H1 (cell line): ENCODE data around the gene HLA-DQA1. TPM values are rescaled to one million over a fixed set of nuclear protein-coding genes. Genes with fewer than 3 reads are reported as not detected.

ENCODE experiments used
- CTCF ChIA-PET: fragments of 300-600 bp; sonication (Branson Sonifier 250); formaldehyde crosslinking; loops from one replicate; lab custom pipeline; 2021; ENCODE audit not compliant: partially characterized antibody; lab: Charles Lee
- POLR2A ChIA-PET: fragments of 300-600 bp; sonication (Branson Sonifier 250); formaldehyde crosslinking; loops from one replicate; lab custom pipeline; 2021; ENCODE audit warnings: inconsistent platforms; ENCODE audit not compliant: partially characterized antibody; lab: Charles Lee
- DNase-seq, 2 experiments: peaks; one replicate each; pipeline versions ENCODE4 v3.0.0 to v3.0.0-alpha.2; 2010 to 2022; ENCODE audit warnings: low spot score in 2 of 2, low read depth in 1 of 2, mixed read lengths in 1 of 2
- FAIRE-seq: peaks from 2 replicates; lab custom pipeline; 2011; peaks lifted over from hg19 to GRCh38; lab: Jason Lieb, UNC
- H2AFZ ChIP-seq: 2 replicates; pipeline ENCODE4 v1.8.1; 2012; ENCODE audit warnings: low read length, inconsistent platforms
- H2AK5ac ChIP-seq: 2 replicates; pipeline ENCODE4 v1.6.1; 2013; ENCODE audit warnings: low read depth, low read length
- H2BK120ac ChIP-seq: replicated peaks from 2 replicates; pipeline ENCODE3; 2013; ENCODE audit warnings: low read depth, low read length, inconsistent platforms
- H2BK12ac ChIP-seq: 2 replicates; pipeline ENCODE4 v1.6.1; 2013; ENCODE audit warnings: low read depth, low read length
- H2BK15ac ChIP-seq: 2 replicates; pipeline ENCODE4 v1.6.1; 2013; ENCODE audit warnings: low read length
- H2BK20ac ChIP-seq: 2 replicates; pipeline ENCODE4 v1.6.1; 2013; ENCODE audit warnings: low read length
- H2BK5ac ChIP-seq: 2 replicates; pipeline ENCODE4 v1.6.1; 2013; ENCODE audit warnings: low read depth, low read length
- H3K14ac ChIP-seq: 2 replicates; pipeline ENCODE4 v1.6.1; 2013; ENCODE audit warnings: inconsistent platforms; ENCODE audit not compliant: insufficient read length
- H3K18ac ChIP-seq: 2 replicates; pipeline ENCODE4 v1.6.1; 2013; ENCODE audit warnings: low read length; ENCODE audit errors: extremely low read depth
- H3K23ac ChIP-seq: 2 replicates; pipeline ENCODE4 v1.6.1; 2013; ENCODE audit warnings: inconsistent platforms; ENCODE audit not compliant: insufficient read length
- H3K23me2 ChIP-seq: 2 replicates; pipeline ENCODE4 v1.6.1; 2013; ENCODE audit warnings: low read depth, low read length
- H3K27ac ChIP-seq: 2 replicates; pipeline ENCODE4 v1.6.1; 2011; ENCODE audit warnings: low read depth, low read length, inconsistent platforms
- H3K27me3 ChIP-seq, 4 experiments: replicated peaks in 1 of 4; 1 replicate in 1 of 4; 2 replicates in 3 of 4; pipeline versions ENCODE4 v1.6.1 to v1.8.1; 2011 to 2013; ENCODE audit warnings: low read length in 3 of 4, mild to moderate bottlenecking in 3 of 4, inconsistent platforms in 2 of 4, mixed read lengths in 2 of 4, moderate library complexity in 1 of 4; ENCODE audit not compliant: control insufficient read depth in 3 of 4, insufficient read depth in 3 of 4; ENCODE audit errors: extremely low read depth in 1 of 4
- H3K36me3 ChIP-seq, 4 experiments: 2 replicates each; pipeline versions ENCODE4 v1.6.1 to v1.8.1; 2011 to 2013; ENCODE audit warnings: mild to moderate bottlenecking in 4 of 4, low read length in 3 of 4, moderate library complexity in 2 of 4, control low read depth in 1 of 4, inconsistent platforms in 1 of 4; ENCODE audit not compliant: insufficient read depth in 4 of 4, control insufficient read depth in 2 of 4
- H3K4ac ChIP-seq: replicated peaks from 2 replicates; pipeline ENCODE3; 2013; ENCODE audit warnings: low read length, low read depth, mixed read lengths, inconsistent platforms; ENCODE audit not compliant: insufficient read length
- H3K4me1 ChIP-seq, 4 experiments: replicated peaks in 1 of 4; 1 replicate in 1 of 4; 2 replicates in 3 of 4; pipeline versions ENCODE4 v1.6.1 to v1.8.1; 2011 to 2013; ENCODE audit warnings: low read length in 3 of 4, inconsistent platforms in 2 of 4, mixed read lengths in 1 of 4; ENCODE audit not compliant: insufficient read depth in 4 of 4, control insufficient read depth in 3 of 4
- H3K4me2 ChIP-seq, 2 experiments: 2 replicates each; pipeline versions ENCODE4 v1.6.1 to v1.8.1; 2011 to 2013; ENCODE audit warnings: low read depth in 2 of 2, low read length in 2 of 2, control low read depth in 1 of 2, inconsistent platforms in 1 of 2, mild to moderate bottlenecking in 1 of 2; ENCODE audit not compliant: insufficient read depth in 1 of 2
- H3K4me3 ChIP-seq, 4 experiments: fragments of 200-600, 300-600 bp in 1 of 4; sonication (generic), shearing (Covaris generic), sonication (Bioruptor Twin) in 1 of 4; 2 replicates each; pipeline versions ENCODE4 v1.5.1 to v1.8.1; 2011 to 2016; ENCODE audit warnings: low read length in 4 of 4, low read depth in 3 of 4, control low read depth in 2 of 4, inconsistent platforms in 2 of 4, mild to moderate bottlenecking in 2 of 4, mixed read lengths in 1 of 4, moderate library complexity in 1 of 4; ENCODE audit not compliant: insufficient read depth in 2 of 4; ENCODE audit errors: extremely low read depth in 1 of 4
- H3K56ac ChIP-seq: replicated peaks from 2 replicates; pipeline ENCODE3; 2013; ENCODE audit warnings: low read depth, mild to moderate bottlenecking, mixed read lengths, low read length, inconsistent platforms; ENCODE audit not compliant: insufficient read length
- H3K79me1 ChIP-seq: 2 replicates; pipeline ENCODE4 v1.6.1; 2013; ENCODE audit warnings: low read depth, low read length, control low read depth
- H3K79me2 ChIP-seq, 2 experiments: 2 replicates each; pipeline versions ENCODE4 v1.6.1 to v1.8.1; 2012 to 2013; ENCODE audit warnings: low read length in 2 of 2, mild to moderate bottlenecking in 2 of 2, inconsistent platforms in 1 of 2; ENCODE audit not compliant: insufficient read depth in 2 of 2, control insufficient read depth in 1 of 2
- H3K9ac ChIP-seq, 4 experiments: replicated peaks in 1 of 4; 1 replicate in 1 of 4; 2 replicates in 3 of 4; pipeline versions ENCODE4 v1.6.1 to v1.8.1; 2011 to 2013; ENCODE audit warnings: low read depth in 3 of 4, low read length in 3 of 4, control low read depth in 2 of 4, mild to moderate bottlenecking in 2 of 4, moderate library complexity in 2 of 4, inconsistent platforms in 1 of 4; ENCODE audit errors: extremely low read depth in 1 of 4
- H3K9me3 ChIP-seq, 2 experiments: 2 replicates each; pipeline versions ENCODE4 v1.6.1 to v1.8.1; 2012 to 2013; ENCODE audit warnings: mild to moderate bottlenecking in 2 of 2, moderate library complexity in 2 of 2, control low read depth in 1 of 2, inconsistent platforms in 1 of 2, low read depth in 1 of 2, low read length in 1 of 2, mixed read lengths in 1 of 2; ENCODE audit not compliant: insufficient read depth in 2 of 2
- H4K20me1 ChIP-seq, 2 experiments: replicated peaks in 1 of 2; 2 replicates each; pipeline versions ENCODE3 to v1.8.1; 2011 to 2013; ENCODE audit warnings: inconsistent platforms in 2 of 2, low read length in 2 of 2, mild to moderate bottlenecking in 1 of 2; ENCODE audit not compliant: insufficient read depth in 2 of 2, control insufficient read depth in 1 of 2
- H4K5ac ChIP-seq: 2 replicates; pipeline ENCODE4 v1.6.1; 2013; ENCODE audit warnings: low read length, low read depth, mixed read lengths, inconsistent platforms; ENCODE audit not compliant: insufficient read length
- H4K8ac ChIP-seq: 2 replicates; pipeline ENCODE4 v1.8.0; 2013; ENCODE audit warnings: mild to moderate bottlenecking, moderate library complexity, low read length, inconsistent platforms; ENCODE audit not compliant: insufficient read depth; ENCODE audit errors: extremely low read depth
- H4K91ac ChIP-seq: replicated peaks from 2 replicates; pipeline ENCODE3; 2013; ENCODE audit warnings: low read length, mixed read lengths, inconsistent platforms; ENCODE audit not compliant: insufficient read length
- CHD2 ChIP-seq: IDR thresholded peaks from 2 replicates; pipeline ENCODE4 v1.6.1; 2012; ENCODE audit warnings: low read length, improper control_type of control experiment
- CREB1 ChIP-seq: IDR thresholded peaks from 2 replicates; pipeline ENCODE4 v1.6.1; 2012; ENCODE audit warnings: inconsistent platforms
- E2F6 ChIP-seq: IDR thresholded peaks from 2 replicates; pipeline ENCODE4 v1.6.1; 2012; ENCODE audit warnings: inconsistent platforms
- EGR1 ChIP-seq: IDR thresholded peaks from 2 replicates; pipeline ENCODE4 v1.6.1; 2011; ENCODE audit warnings: low read depth, low read length, borderline replicate concordance
- KDM4A ChIP-seq: IDR thresholded peaks from one replicate; pipeline ENCODE4 v1.7.1; 2012; ENCODE audit warnings: low read depth, mild to moderate bottlenecking, moderate library complexity, low read length, inconsistent platforms; ENCODE audit not compliant: severe bottlenecking
- MAX ChIP-seq: IDR thresholded peaks from 2 replicates; pipeline ENCODE4 v1.6.1; 2012; ENCODE audit warnings: inconsistent platforms
- POLR2AphosphoS5 ChIP-seq: IDR thresholded peaks from 2 replicates; pipeline ENCODE4 v1.6.1; 2011; ENCODE audit warnings: low read depth, low read length
- RAD21 ChIP-seq, 2 experiments: IDR thresholded peaks in 1 of 2; conservative IDR thresholded peaks in 1 of 2; 2 replicates each; pipeline ENCODE4 v1.6.1; 2011; ENCODE audit warnings: low read depth in 2 of 2, low read length in 2 of 2, improper control_type of control experiment in 1 of 2, inconsistent platforms in 1 of 2, mild to moderate bottlenecking in 1 of 2, moderate library complexity in 1 of 2
- RNF2 ChIP-seq: fragments of 200-900, 300-1000 bp; sonication (generic); IDR thresholded peaks from 2 replicates; pipeline ENCODE4 v1.7.1; 2016; ENCODE audit warnings: borderline replicate concordance, low read depth, mild to moderate bottlenecking, antibody characterized with exemption, low read length; ENCODE audit not compliant: poor library complexity, severe bottlenecking; ENCODE audit errors: missing control alignments
- SP2 ChIP-seq: IDR thresholded peaks from 2 replicates; pipeline ENCODE4 v1.6.1; 2012; ENCODE audit warnings: mild to moderate bottlenecking, low read length, inconsistent platforms
- SRF ChIP-seq: IDR thresholded peaks from 2 replicates; pipeline ENCODE4 v1.6.1; 2011; ENCODE audit warnings: mild to moderate bottlenecking, low read depth, low read length, moderate library complexity
- TCF12 ChIP-seq: IDR thresholded peaks from 2 replicates; pipeline ENCODE4 v1.6.1; 2011; ENCODE audit warnings: low read depth, mild to moderate bottlenecking, low read length
- ZNF274 ChIP-seq: IDR thresholded peaks from 2 replicates; pipeline ENCODE4 v1.7.0; 2012; ENCODE audit warnings: low read length, borderline replicate concordance; ENCODE audit errors: extremely low read depth
- WGBS, 2 experiments: shearing (Covaris generic) in 1 of 2; methylation state at CpG; one replicate each; pipeline versions ENCODE4 v1.1.6 to v1.1.7; 2013 to 2015; ENCODE audit warnings: low lambda C conversion rate in 2 of 2, mixed read lengths in 2 of 2, inconsistent platforms in 1 of 2, low coverage in 1 of 2, missing lambda C conversion rate in 1 of 2; ENCODE audit not compliant: insufficient replicate concordance in 2 of 2, insufficient coverage in 1 of 2, insufficient read length in 1 of 2; ENCODE audit errors: extremely low coverage in 1 of 2, missing lambda C conversion rate in 1 of 2; 5-methylcytosine and 5-hydroxymethylcytosine counted together
- polyA plus RNA-seq, 7 experiments: library from polyadenylated mRNA; depleted of rRNA in 3 of 7; stranded (reverse) in 5 of 7; unstranded in 2 of 7; fragments of >200 nt in 5 of 7; fragments of 200-250 nt in 2 of 7; gene quantifications; 1 replicate in 5 of 7; 2 replicates in 1 of 7; 4 replicates in 1 of 7; pipeline versions ENCODE4 v1.2.1 to v1.2.3, GENCODE V29; 2011 to 2013; ENCODE audit warnings: missing spikeins in 2 of 7, mixed read lengths in 2 of 7
- total RNA-seq: library from RNA; stranded (reverse); fragmentation: NEBNext Ultra II Directional; extraction: Animal tissue kit (Norgen Biotek cat#: 25700); gene quantifications from 2 replicates; pipeline ENCODE4 v1.2.1, GENCODE V29; 2021

HLA-DQA1 gene
- total and polyA plus RNA-seq, 2 of the 8 experiments (the other 6 are each of a cell fraction or from before 2014, with no cell fraction given), result 0.12 TPM; not detected in 1

GRCh38 chr6:32624565-32624964 lies 12.6 kb upstream of the HLA-DQA1 start:
- no peak overlapping the region for H3K4ac ChIP-seq
- no peak overlapping the region for H4K91ac ChIP-seq
- no peaks in the 10 kb centered on the region for H3K79me2 ChIP-seq
- no peak overlapping the region for H4K5ac ChIP-seq
- no peak overlapping the region for H3K14ac ChIP-seq
- DNase-seq (no peak), FAIRE-seq (no peak)
- no peak overlapping the region for H4K8ac ChIP-seq
- H3K56ac ChIP-seq, result no peak overlapping the region
- H4K20me1 ChIP-seq, result no peaks in the 10 kb centered on the region
- POLR2A ChIA-PET, result no interaction called here
- H2AFZ ChIP-seq, result no peak overlapping the region
- no peak overlapping the region for H2AK5ac ChIP-seq
- no peak overlapping the region for H2BK12ac ChIP-seq
- no peak overlapping the region for H2BK5ac ChIP-seq
- no peak overlapping the region for H3K27ac ChIP-seq
- no peak overlapping the region for H3K9ac ChIP-seq
- H3K4me2 ChIP-seq, result no peak overlapping the region
- H3K4me1 ChIP-seq, result no peaks in the 10 kb centered on the region
- no peak overlapping the region for H2BK120ac ChIP-seq
- H3K79me1 ChIP-seq, result no peaks in the 10 kb centered on the region
- CTCF ChIA-PET, result no interaction called here
- no peak overlapping the region for H3K18ac ChIP-seq
- H2BK20ac ChIP-seq, result no peak overlapping the region
- no peak overlapping the region for H2BK15ac ChIP-seq
- 0% methylated on average over 1 of the region's 3 CpGs; no CpG with 5 or more reads in 1 of the 2 experiments for WGBS, 2 experiments
- no peaks in the 10 kb centered on the region for H3K23me2 ChIP-seq
- no peak overlapping the region for H3K4me3 ChIP-seq
- no peaks in the 10 kb centered on the region for H3K9me3 ChIP-seq
- no peak overlapping the region for H3K23ac ChIP-seq
- no peaks in the 10 kb centered on the region for H3K27me3 ChIP-seq
- H3K36me3 ChIP-seq, result no peaks in the 10 kb centered on the region
- TF ChIP-seq ZNF274 (no peak), SP2 (no peak), MAX (no peak), E2F6 (no peak), POLR2AphosphoS5 (no peak), EGR1 (no peak), KDM4A (no peak), TCF12 (no peak), SRF (no peak), CHD2 (no peak), CREB1 (no peak), RAD21 (IDR thresholded peaks at IDR 0.05 in 1 of 2, conservative IDR thresholded peaks at IDR 0.05 in 1 of 2; ENCODE audit: low read depth in 2 of 2, low read length in 2 of 2) (no peak), RNF2 (no peak)
